GM19238 (cell line): Measurements from ENCODE around the gene DAP.

Experiments
- DNase-seq: peaks from one replicate; pipeline ENCODE4 v3.0.0; 2011; ENCODE audit warnings: low spot score; ENCODE audit not compliant: insufficient read length

The DAP gene

DNA sequence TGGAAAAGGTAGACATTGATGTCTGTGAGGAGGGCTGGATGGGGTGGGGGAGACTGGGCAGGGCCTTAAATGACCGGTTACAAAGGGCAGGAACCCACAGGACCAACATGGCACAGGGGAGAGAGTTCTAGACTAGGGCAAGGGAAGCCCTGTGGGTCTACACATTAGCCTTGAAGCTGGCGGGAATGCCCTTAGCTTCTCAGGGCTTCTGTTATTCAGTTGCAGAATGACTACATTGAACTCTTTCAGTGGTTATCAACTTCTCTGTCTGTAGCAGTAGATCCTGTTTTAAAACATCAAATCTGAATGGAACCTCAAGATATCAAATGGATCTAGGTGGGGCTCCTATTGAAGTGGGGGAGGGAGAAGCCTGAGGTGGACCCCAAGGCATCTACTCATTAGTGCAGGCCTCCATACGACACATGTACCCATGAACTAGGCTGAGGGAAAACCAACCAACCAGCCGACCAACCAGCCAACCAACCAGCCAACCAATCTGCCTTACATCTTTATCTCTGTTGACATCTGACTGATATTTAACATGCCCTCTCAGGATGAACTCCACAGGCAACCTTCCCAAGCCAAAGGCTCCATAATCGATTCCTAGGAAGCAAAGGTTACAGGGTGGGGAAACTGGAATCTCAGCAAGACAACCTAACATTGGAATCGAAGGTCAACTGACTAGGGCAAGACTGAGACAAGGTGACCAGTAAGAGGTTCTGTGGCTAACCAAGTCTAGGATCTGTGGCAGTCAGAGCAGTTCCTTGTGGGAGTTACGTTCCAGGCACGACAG, 48.3 kb downstream of the DAP start:
- DNase-seq: no peak

DNA sequence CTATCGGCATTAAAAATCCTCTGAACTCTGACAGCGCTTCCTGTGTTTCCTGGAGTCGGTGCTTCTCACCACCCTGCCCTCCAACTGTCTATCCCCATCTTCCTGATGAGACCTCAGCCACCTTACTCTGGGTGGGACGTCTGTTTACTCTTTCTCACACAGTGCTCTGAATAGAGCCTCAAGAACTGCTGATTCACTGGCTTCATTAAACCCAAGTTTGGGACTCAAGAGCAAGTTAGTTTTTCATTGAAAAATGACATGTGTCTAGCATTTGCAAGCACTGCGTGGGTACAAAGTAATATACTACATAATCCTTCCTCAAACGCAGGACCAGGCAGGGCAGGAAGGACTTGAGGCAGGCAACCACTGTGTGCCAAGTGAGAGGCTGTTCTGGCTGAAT, 49.5 kb downstream of the DAP start:
- DNase-seq: no peak

- DNase-seq: no peak
Observed at GRCh38 chr5:10710513-10711128, 50.4 kb downstream of the DAP start.

DNA sequence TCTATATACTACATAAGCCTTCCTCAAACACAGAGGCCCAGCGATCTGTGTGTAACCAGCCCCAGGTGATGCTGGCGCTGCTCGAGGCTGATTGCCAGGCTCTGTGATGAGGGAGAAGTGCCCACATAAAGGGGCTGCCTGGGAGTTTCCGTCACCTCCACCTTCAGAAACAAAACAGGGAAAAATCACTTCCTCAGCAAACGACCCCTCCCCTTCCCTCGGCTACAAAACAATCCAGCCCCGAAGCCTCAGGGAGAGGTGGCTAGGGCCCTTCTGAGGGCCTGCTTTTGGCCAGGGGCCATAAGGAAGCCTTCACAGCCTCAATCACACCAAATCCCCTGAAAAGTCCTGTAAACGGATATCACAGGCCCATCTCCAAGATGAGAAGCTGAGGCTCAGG, 51.1 kb downstream of the DAP start:
- DNase-seq: no peak

DNA sequence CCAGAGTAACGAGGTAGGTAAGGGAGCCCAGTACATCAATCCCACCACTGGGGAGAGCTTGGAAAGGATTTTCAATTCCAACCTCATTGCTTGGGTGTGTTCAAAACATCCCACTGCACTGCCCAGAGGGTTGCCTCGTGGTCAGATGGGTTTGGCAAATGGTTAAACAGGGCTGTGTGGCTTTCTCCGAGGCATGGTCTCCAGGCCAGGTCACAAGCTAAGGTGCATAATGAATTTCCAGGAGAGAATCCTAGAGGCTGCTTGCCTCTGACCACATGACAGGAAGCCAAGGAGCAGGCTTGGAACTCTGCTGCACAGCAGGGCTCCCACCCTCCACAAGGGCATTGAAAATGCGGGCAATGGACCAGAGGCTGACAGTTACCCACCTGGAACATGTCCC, 51.6 kb downstream of the DAP start:
- DNase-seq: no peak

- DNase-seq: no peak
Observed at GRCh38 chr5:10708189-10708944, 52.7 kb downstream of the DAP start.

- DNase-seq: no peak
Observed at GRCh38 chr5:10707198-10708142, 53.6 kb downstream of the DAP start.

DNA sequence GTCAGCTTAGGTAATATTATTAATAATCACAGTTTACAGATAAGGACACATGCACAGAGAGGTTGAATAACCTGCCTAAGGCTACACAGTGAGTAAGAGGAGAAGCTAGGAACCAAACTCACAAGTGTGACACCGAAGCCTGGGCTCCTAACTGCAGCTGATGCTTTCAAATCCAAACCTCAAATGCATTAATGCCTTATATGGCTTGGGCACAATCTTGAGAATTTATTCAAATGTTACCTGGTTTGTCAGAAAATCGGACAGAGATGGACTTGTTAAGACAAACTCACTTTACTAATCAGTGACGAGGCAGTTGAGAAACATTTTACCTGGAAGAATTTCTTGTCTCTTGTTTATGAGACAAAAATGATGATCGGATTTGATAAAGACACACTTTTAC, 54.7 kb downstream of the DAP start:
- no peak for DNase-seq

DNA sequence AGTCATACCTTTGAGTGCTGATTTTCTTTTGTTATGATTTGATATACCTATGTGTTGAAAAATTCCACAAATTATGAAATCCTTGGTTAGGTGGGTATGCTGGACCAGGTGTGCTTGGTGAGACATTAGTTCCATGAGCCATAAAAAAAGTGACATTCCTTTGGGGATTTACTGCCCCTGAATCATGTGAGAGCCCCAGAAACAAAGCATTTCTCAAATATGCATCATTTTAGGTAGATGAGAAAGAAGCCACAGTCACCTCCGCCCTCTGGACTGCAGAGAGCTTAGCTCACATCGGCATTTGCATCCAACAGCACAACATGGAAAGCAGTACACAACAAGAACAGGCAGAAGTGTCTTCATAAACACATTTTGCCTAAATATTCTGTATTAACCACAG, 55.3 kb downstream of the DAP start:
- DNase-seq: no peak

GRCh38 chr5:10704949-10705621, 55.9 kb downstream of the DAP start:
- DNase-seq: no peak

- DNase-seq: no peak
Observed at GRCh38 chr5:10703676-10704075, 57.4 kb downstream of the DAP start.

DNA sequence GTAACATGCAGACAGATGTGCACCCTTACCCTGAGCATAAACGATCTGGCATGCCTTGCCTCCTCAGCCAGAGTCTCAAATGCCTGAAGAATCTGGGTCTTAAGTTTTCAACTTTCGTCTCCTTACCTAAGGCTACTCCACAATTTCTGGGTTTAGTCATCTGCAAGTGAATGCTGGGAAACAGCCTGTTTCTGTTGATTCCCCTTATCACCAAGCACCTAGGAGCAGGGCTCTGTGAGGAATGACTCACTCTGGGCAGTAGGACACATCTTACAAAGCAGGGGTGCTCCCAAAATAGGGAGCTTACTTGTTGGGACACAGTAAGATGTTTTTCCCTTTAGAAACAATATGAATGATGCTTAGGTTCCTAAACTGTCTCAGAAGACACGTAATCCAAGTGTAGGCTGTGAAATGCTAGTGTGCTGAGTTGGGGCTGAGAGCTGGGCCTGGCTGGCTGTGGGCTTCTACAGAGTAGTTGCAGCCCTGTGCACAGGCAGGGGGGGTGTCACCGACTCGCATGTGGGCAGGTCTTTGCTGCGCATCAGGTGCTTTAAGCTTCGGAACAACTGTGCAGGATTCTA, 58.0 kb downstream of the DAP start:
- no peak for DNase-seq

DNA sequence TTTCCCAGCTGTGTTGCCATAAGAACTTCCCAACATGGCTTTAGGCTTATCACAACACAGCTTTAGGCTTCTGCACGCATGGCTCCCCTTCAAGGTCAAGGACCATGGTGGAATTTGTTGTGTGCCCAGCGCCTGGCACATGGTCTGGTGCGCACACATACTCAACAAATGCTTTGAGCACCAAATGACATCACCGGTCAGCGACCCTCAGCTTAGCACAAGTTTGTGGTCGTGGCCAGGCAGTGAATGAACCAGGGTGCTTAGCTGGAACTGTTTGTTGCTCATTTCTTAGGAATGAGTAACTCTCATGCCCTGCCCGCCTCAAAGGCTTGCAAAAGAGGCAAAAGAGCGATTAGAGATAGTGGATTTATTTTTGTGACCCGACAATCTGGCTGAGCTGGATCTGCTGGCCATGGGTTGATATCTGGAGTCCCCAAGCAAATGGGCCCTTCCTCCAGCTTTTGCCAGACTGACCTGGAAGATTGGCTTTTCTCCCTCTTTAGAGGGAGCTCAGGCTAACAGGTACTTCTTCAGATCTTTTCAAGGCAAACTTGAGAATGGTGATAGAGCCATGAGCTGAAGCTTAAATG, 58.9 kb downstream of the DAP start:
- DNase-seq: no peak

DNA sequence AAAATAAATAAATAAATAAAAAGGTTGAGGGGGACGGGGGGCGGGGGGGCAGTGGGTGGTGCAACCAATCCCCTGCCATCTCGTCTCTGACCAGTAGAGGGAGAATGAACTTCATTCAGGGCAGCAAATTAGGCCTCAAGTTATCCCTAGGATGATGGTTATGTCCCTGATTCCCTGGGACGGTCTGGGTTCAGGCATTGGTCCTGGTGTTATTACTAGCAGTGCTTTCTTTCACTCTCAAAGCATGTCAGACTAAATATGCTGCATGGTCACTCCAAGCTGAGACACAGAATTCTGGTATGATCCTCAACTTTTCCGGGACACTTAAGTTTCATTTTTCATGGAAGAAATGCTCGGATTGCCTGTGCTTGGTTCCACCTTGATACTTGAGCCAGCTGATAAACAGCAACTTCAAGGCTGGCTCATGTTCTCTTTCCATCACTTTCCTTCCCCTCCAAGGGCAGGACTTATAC, 59.4 kb downstream of the DAP start:
- DNase-seq: no peak

DNA sequence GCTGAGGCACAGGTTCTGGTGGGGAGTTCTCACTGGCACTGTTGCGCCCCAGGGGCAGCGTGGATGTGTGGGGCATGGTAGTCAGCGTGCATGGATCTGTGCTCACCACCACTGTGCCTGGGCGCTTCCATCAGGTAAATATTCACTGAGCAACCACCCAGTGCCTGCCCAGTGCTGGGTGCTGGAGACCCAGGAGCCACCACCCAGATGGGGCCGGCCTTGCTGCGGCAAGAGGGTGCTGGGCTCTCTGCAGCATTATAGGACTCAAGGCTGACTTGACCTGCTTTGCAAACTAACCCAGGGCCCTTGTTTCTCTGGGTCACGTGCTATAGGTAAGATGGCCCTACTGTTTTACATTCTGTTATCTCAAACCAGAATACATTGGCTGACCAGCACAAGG, 60.5 kb downstream of the DAP start:
- no peak for DNase-seq

GRCh38 chr5:10699987-10700386, 61.0 kb downstream of the DAP start:
- no peak for DNase-seq

GRCh38 chr5:10699281-10699874, 61.7 kb downstream of the DAP start:
- DNase-seq: no peak

DNA sequence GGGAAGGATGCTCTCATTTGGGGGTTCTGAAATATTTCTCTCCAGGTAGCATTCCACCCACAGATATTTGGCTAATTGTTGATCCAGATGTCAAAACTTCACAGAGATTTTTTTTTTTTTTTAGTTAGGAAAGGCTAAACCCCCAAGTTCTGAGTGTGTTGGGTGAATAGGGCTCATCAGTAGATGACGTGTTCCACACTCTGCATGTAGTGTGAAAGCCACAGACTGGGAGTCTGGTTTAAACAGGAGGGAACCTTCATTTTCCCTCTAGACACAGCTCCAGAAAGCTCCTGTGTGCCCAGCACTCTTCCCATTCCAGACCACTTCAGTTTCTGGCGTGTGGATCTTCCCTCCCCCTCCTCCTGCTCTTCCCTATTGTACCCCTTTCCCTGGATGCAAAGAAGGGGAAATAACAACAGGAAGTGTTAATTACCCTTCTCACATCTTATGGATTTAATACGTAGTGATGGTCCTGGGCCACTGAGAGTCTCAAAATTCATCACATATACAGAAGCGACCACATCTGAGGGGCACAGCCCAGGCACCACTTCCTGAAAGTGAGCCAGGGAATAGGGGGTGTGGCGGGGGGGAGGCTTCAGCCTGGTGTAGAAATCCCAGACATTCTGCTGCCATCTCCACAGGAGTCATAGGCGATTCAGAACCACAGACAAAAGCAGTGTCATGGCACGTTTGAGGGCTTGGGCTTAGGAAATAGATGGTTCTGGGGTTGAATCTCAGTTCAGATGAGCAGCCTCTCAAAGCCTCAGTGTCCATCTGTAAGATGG, 65.1 kb downstream of the DAP start:
- no peak for DNase-seq
